Measurements from ENCODE around the gene LRRC8B. TPM values are rescaled to one million over a fixed set of nuclear protein-coding genes. Genes with fewer than 3 reads are reported as not detected.

LRRC8B gene
- total and polyA plus RNA-seq, 2 of the 13 experiments (the other 11 are each of a cell fraction or from before 2014, with no cell fraction given), result 4.9 to 7.6 TPM

GRCh38 chr1:89524369-89525168 is at the start of gene LRRC8B (continued):
- no peak for TF ChIP-seq BHLHE40 (IDR thresholded peaks at IDR 0.05; ENCODE audit: low read length)
- TF ChIP-seq ZFP91 (CRISPR knock-in tag; IDR thresholded peaks at IDR 0.05; ENCODE audit: borderline replicate concordance), result peak; percentile 58
- peak; percentile 62 for TF ChIP-seq SALL2 (CRISPR knock-in tag; IDR thresholded peaks at IDR 0.05)
- no peak for TF ChIP-seq SIN3A (IDR thresholded peaks at IDR 0.05; ENCODE audit: borderline replicate concordance, low read depth, low read length)
- peak; percentile 53 for TF ChIP-seq THAP7 (CRISPR knock-in tag; IDR thresholded peaks at IDR 0.05)
- TF ChIP-seq RCOR2 (CRISPR knock-in tag; IDR thresholded peaks at IDR 0.05), result no peak
- 0 out of 2 replicates have a peak, but pooled peaks have one; percentile 30 for TF ChIP-seq HOXA5 (CRISPR knock-in tag; IDR thresholded peaks at IDR 0.05)
- no peak for TF ChIP-seq ATF4 (CRISPR knock-in tag; IDR thresholded peaks at IDR 0.05)
- no peak for TF ChIP-seq ATM (IDR thresholded peaks at IDR 0.05; ENCODE audit: borderline replicate concordance)
- TF ChIP-seq AKNA (CRISPR knock-in tag; IDR thresholded peaks at IDR 0.05; ENCODE audit: borderline replicate concordance), result no peak
- peak; percentile 53; the same call in 1 of the 2 replicates for TF ChIP-seq ZNF710 (CRISPR knock-in tag; IDR thresholded peaks at IDR 0.05; ENCODE audit: borderline replicate concordance)
- TF ChIP-seq ZBTB10 (CRISPR knock-in tag; IDR thresholded peaks at IDR 0.05; ENCODE audit: borderline replicate concordance), result no peak
- peak; percentile 17; the same call in 1 of the 2 replicates for TF ChIP-seq ZNF792 (CRISPR knock-in tag; IDR thresholded peaks at IDR 0.05)
- TF ChIP-seq SAFB2 (CRISPR knock-in tag; IDR thresholded peaks at IDR 0.05; ENCODE audit: borderline replicate concordance, low read depth), result peak; percentile 49; the same call in 1 of the 2 replicates
